Measurements from ENCODE around the gene DDI2.
A peak's percentile ranks its signal among the peaks of the same experiment; 100 is the strongest.
"Not testable (repeated sequence)": the region's sequence is repeated elsewhere in the genome, so short reads cannot be mapped to it uniquely, and the experiment has no call there.

DDI2 gene

DNA sequence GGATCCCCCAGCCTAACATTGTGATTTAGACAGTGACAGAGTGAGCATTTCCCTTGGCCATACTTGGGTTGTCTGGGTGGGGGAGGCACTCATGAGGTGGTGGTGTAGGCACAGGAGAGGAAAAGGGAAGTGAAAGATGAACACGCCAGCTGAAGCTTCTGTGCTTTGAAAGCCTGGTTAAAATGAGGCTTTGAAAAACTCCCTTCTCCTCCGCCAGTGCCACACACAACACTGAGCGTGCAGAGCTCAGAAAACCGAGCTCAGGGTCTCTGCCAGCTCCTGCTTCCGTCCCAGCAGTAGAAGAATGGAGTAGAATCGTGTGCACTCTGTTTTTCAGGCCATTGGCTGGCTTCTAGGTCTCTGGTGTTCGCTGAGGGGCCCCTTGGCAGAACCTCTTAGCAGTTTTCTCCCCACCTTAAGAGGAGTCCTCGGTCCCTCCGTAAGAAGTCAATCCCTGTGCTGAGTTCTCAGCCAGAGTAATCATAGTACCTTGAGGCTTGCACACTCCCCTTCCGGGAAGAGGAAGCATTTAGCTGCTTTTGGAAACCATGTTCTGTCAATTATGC, 79.8 kb downstream of the DDI2 start:
- no peak overlapping the region for H3K27ac ChIP-seq
- no peak for DNase-seq (ENCODE audit: low read depth, low spot score)

GRCh38 chr1:15698201-15698600, 80.9 kb downstream of the DDI2 start:
- no peak overlapping the region for H3K27ac ChIP-seq
- DNase-seq (ENCODE audit: low read depth, low spot score): no peak

DNA sequence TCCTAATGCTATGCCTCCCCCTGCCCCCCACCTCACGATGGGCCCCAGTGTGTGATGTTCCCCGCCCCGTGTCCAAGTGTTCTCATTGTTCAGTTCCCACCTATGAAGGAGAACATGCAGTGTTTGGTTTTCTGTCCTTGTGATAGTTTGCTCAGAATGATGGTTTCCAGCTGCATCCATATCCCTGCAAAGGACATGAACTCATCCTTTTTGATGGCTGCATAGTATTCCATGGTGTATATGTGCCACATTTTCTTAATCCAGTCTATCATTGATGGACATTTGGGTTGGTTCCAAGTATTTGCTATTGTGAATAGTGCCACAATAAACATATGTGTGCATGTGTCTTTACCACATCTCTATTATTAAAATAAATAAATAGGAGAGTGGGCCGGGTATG, 82.1 kb downstream of the DDI2 start:
- not testable (repeated sequence) for H3K27ac ChIP-seq; DNase-seq (ENCODE audit: low read depth, low spot score)

DNA sequence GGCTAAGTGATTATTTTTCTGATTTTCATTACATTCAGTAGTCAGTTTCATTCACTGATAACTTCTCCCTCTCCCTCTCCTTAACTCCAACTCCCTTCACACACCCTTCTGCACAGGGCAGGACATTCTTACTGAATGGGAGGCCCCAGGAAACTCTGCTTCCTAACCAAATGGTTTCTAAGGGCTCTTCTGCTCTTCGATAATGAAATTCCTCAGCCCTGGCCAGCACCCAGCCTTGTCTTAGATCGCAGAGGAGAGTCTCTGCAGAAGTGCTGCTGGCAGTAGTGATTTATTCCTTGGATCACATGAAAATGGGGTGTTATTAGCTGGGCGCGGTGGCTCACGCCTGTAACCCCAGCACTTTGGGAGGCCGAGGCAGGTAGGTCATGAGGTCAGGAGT, 83.2 kb downstream of the DDI2 start:
- H3K27ac ChIP-seq: no peak overlapping the region
- no peak for DNase-seq (ENCODE audit: low read depth, low spot score)

DNA sequence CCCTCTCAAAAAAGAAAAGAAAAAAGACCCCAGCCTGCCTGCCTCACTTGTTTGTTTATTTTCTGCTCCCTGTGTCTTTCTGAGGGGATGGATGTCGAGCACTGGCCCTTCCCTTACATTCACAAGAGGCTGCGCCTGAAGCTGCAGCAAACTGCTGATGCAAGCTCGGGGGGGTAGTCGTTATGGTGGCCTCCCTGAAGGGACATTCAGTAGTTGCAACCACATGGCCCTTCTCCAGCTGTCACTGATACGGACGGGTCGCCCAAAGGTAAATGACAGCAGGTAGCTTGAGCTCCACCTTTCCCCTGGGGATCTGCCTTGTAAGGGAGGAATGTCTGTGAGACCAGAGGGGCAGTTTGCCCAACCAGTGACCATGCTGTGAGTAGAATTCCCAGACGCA, 84.5 kb downstream of the DDI2 start:
- no peak overlapping the region for H3K27ac ChIP-seq
- no peak for DNase-seq (ENCODE audit: low read depth, low spot score)

GRCh38 chr1:15702722-15703550, 85.7 kb downstream of the DDI2 start:
- no peak for DNase-seq (ENCODE audit: low read depth, low spot score)
- peak overlapping the region; percentile 64 for H3K27ac ChIP-seq

- peak overlapping the region; percentile 64 for H3K27ac ChIP-seq
- DNase-seq (ENCODE audit: low read depth, low spot score): no peak
Observed at GRCh38 chr1:15703562-15703961, 86.3 kb downstream of the DDI2 start.

DNA sequence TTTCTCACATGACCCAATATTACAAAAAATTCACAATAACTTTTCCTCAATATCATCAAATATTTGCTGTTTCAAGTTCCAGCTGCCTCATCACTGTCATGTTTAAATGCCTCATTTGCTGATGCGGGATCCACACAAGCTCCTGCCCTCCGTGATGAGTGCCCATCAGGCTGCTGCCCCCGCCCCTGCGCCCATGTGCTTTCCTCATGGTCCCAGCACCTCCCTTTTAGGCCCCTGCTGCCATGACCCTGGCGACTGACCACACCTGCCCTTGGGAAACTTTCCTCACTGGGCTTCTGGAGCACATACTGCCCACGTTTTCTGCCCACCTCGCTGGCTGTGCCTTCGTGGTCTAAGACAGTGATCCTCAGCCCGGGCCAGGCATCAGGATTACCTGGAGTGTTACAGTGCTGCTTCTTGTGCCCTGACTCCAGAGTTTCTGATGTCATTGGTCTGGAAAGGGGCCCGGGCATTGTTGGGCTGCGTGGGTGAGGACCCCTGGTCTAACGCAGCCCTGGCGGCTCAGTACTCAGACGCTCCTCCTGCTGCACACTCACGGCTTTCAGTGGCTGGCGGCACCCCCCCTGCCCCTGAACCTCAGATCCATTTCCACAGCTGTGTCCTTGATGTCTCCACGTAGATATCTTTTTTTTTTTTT, 87.4 kb downstream of the DDI2 start:
- H3K27ac ChIP-seq: no peak overlapping the region
- no peak for DNase-seq (ENCODE audit: low read depth, low spot score)

DNA sequence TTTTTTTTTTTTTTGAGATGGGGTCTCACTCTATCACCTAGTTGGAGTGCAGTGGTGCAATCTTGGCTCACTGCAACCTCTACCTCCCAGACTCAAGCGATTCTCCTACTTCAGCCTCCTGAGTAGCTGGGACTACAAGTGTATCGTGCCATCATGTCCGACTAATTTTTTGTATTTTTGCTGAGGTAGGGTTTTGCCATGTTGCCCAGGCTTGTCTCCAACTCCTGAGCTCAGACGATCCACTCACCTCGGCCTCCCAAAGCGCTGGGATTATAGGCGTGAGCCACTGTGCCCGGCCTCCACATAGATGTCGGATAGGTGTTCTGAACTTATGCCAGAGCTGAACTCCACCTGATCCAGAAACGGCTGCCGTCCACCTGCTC, 87.9 kb downstream of the DDI2 start:
- H3K27ac ChIP-seq: no peak overlapping the region
- DNase-seq (ENCODE audit: low read depth, low spot score): no peak

- DNase-seq (ENCODE audit: low read depth, low spot score): no peak
- no peak overlapping the region for H3K27ac ChIP-seq
Observed at GRCh38 chr1:15706751-15707150, 89.5 kb downstream of the DDI2 start.

- no peak overlapping the region for H3K27ac ChIP-seq
- no peak for DNase-seq (ENCODE audit: low read depth, low spot score)
Observed at GRCh38 chr1:15707239-15707925, 90.1 kb downstream of the DDI2 start.

GRCh38 chr1:15708486-15709137, 91.4 kb downstream of the DDI2 start:
- DNase-seq (ENCODE audit: low read depth, low spot score): no peak
- no peak overlapping the region for H3K27ac ChIP-seq

- no peak for DNase-seq (ENCODE audit: low read depth, low spot score)
- no peak overlapping the region for H3K27ac ChIP-seq
Observed at GRCh38 chr1:15709226-15709625, 92.0 kb downstream of the DDI2 start.

GRCh38 chr1:15712168-15712567, 94.9 kb downstream of the DDI2 start:
- no peak for DNase-seq (ENCODE audit: low read depth, low spot score)
- H3K27ac ChIP-seq: no peak overlapping the region

DNA sequence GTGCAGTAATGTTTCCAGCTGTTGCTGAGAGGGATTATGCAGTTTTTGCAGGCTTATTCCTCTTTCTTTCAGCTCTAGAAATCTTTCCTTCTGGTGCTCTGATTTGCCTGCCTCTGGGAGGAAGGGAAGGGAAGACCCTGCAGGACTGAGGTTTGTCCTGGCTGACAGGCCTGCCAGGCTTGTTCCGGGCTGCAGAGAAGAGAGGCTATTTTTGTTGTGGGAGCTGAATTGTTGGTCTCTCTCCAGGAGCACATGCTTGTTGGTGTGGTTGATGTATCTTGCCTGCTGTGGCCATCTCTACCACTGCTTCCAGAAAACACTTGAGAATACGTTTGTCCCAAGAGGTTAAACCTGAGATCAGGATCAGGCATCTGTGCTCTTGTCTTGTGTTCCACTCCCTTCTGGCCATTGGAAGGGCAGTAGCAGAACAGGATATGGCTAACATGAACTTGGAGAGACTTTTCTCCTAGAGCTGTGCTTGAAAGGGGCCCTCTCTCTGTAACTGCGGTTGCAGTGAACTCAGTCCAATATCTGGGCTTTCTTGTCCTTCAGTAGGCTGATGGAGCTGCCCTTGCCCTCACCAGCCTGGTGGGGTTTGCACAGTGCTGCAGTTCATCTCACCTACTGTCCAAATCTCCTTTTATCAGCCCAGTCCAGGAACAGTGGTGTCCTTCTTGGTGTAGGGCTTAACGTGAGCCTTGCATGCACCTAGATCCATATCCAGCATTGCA, 97.3 kb downstream of the DDI2 start:
- no peak for DNase-seq (ENCODE audit: low read depth, low spot score)
- H3K27ac ChIP-seq: no peak overlapping the region

GRCh38 chr1:15717418-15718125, 100.3 kb downstream of the DDI2 start:
- DNase-seq (ENCODE audit: low read depth, low spot score): no peak
- no peak overlapping the region for H3K27ac ChIP-seq

DNA sequence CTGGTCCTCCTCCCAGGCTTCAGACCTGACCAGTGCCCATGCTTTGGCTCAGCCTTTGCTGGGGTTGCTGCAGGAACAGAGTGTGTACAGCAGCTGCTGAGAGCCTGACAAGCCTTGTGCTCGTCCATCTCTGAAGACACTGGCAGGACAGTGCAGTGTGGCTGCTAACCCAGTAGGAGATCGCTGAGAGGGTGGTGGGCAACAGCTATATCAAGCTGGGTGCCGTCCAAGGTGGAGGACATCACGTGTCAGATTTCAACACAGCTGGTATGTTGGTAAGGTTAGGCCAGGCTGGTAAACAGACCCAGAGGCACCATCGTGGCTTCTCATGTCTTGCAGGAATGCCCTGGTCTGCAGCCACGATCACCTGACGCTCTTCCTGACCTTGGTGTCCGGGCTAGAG, 100.9 kb downstream of the DDI2 start:
- H3K27ac ChIP-seq: no peak overlapping the region
- DNase-seq (ENCODE audit: low read depth, low spot score): no peak
